SU-DHL-6 (cell line): Measurements from ENCODE around the gene YIPF3.
"Not testable (repeated sequence)": the region's sequence is repeated elsewhere in the genome, so short reads cannot be mapped to it uniquely, and the experiment has no call there.

Source experiments
- H2AFZ ChIP-seq: fragments of 200-600 bp; sonication (generic); 2 replicates; pipeline ENCODE4 v1.6.1; 2014; ENCODE audit warnings: low read depth, mild to moderate bottlenecking, moderate library complexity, mixed read lengths, antibody characterized with exemption, low read length; ENCODE audit not compliant: severe bottlenecking
- H3F3A ChIP-seq: fragments of 200-600 bp; shearing (Covaris generic); 2 replicates; pipeline ENCODE4 v1.6.0; 2016; ENCODE audit warnings: antibody characterized with exemption, mild to moderate bottlenecking; ENCODE audit not compliant: insufficient read depth
- H3K27ac ChIP-seq: fragments of 200-600 bp; sonication (generic); 2 replicates; pipeline ENCODE4 v1.5.1; 2016; ENCODE audit warnings: low read depth, mild to moderate bottlenecking, low read length, moderate library complexity, mixed read lengths
- H3K27me3 ChIP-seq: fragments of 200-600 bp; sonication (generic), shearing (Covaris generic); 2 replicates; pipeline ENCODE4 v1.6.0; 2014; ENCODE audit warnings: mild to moderate bottlenecking, low read length
- H3K36me3 ChIP-seq: fragments of 200-600 bp; sonication (generic); 2 replicates; pipeline ENCODE4 v1.6.1; 2014; ENCODE audit warnings: mild to moderate bottlenecking, low read length, mixed read lengths
- H3K4me2 ChIP-seq: fragments of 300-600, 200-600 bp; shearing (Covaris generic), sonication (generic); 2 replicates; pipeline ENCODE4 v1.6.0; 2014; ENCODE audit warnings: low read length, low read depth, mild to moderate bottlenecking; ENCODE audit not compliant: poor library complexity, severe bottlenecking
- H3K4me3 ChIP-seq: fragments of 200-600 bp; sonication (generic); 2 replicates; pipeline ENCODE4 v1.5.1; 2014; ENCODE audit warnings: antibody characterized with exemption, low read length, mild to moderate bottlenecking, mixed read lengths; ENCODE audit not compliant: insufficient read depth, poor library complexity, severe bottlenecking
- H3K79me2 ChIP-seq: fragments of 200-600 bp; sonication (generic); 2 replicates; pipeline ENCODE4 v1.6.1; 2014; ENCODE audit warnings: mild to moderate bottlenecking, low read length, moderate library complexity; ENCODE audit not compliant: insufficient read depth
- H3K9ac ChIP-seq: fragments of 200-600 bp; sonication (generic); 2 replicates; pipeline ENCODE4 v1.7.0; 2014; ENCODE audit warnings: mild to moderate bottlenecking, low read length
- H3K9me2 ChIP-seq: fragments of 200-600 bp; sonication (generic); replicated peaks from 2 replicates; pipeline ENCODE4 v1.6.1; 2014; ENCODE audit warnings: low read length; ENCODE audit not compliant: insufficient read depth
- H3K9me3 ChIP-seq: fragments of 200-600 bp; sonication (generic); 2 replicates; pipeline ENCODE4 v1.6.1; 2014; ENCODE audit warnings: low read length, mixed read lengths; ENCODE audit not compliant: insufficient read depth
- H4K20me1 ChIP-seq: fragments of 200-600 bp; sonication (generic); 2 replicates; pipeline ENCODE4 v1.6.1; 2014; ENCODE audit warnings: low read depth, mild to moderate bottlenecking, antibody characterized with exemption, low read length, moderate library complexity, mixed read lengths
- CTCF ChIP-seq: fragments of 200-600 bp; sonication (generic); IDR thresholded peaks from one replicate; pipeline ENCODE4 v1.5.1; 2017; ENCODE audit warnings: antibody characterized with exemption, mild to moderate bottlenecking, low read length, moderate library complexity; ENCODE audit not compliant: insufficient read depth, poor library complexity, severe bottlenecking
- EZH2phosphoT487 ChIP-seq: fragments of 200-600 bp; sonication (generic), shearing (Covaris generic); conservative IDR thresholded peaks from 2 replicates; pipeline ENCODE4 v1.6.1; 2018; ENCODE audit warnings: mild to moderate bottlenecking, antibody characterized with exemption, low read length, moderate library complexity, mixed read lengths

The YIPF3 gene

GRCh38 chr6:43499028-43499815 is 17.5 kb downstream of the YIPF3 start:
- Histone ChIP-seq H3K9ac (no peak overlapping the region), H3K36me3 (no peaks in the 10 kb centered on the region)

GRCh38 chr6:43498291-43498690 is 18.4 kb downstream of the YIPF3 start:
- not testable (repeated sequence) for H3K4me2 ChIP-seq, H3K9me3 ChIP-seq, H3K9me2 ChIP-seq, H3K27ac ChIP-seq, H3K4me3 ChIP-seq, H2AFZ ChIP-seq, H3F3A ChIP-seq, H3K36me3 ChIP-seq, H3K9ac ChIP-seq, H4K20me1 ChIP-seq, H3K79me2 ChIP-seq, H3K27me3 ChIP-seq

More at GRCh38 chr6:43499028-43499815, 17.5 kb downstream of the YIPF3 start:
- Histone ChIP-seq H3K4me3 (no peak overlapping the region), H3K27ac (no peak overlapping the region), H3K9me3 (no peaks in the 10 kb centered on the region), H3K4me2 (no peak overlapping the region), H3F3A (no peaks in the 10 kb centered on the region), H3K9me2 (no peaks in the 10 kb centered on the region), H4K20me1 (no peaks in the 10 kb centered on the region), H2AFZ (no peak overlapping the region), H3K27me3 (no peaks in the 10 kb centered on the region), H3K79me2 (no peaks in the 10 kb centered on the region)
- TF ChIP-seq CTCF = no peak
- no peak for TF ChIP-seq EZH2phosphoT487

GRCh38 chr6:43497689-43498088 is 19.0 kb downstream of the YIPF3 start:
- H4K20me1 ChIP-seq = no peaks in the 10 kb centered on the region
- H3K36me3 ChIP-seq = no peaks in the 10 kb centered on the region
- no peaks in the 10 kb centered on the region for H3K79me2 ChIP-seq
- no peaks in the 10 kb centered on the region for H3K9me2 ChIP-seq
- TF ChIP-seq CTCF (no peak), EZH2phosphoT487 (no peak)
- no peak overlapping the region for H3K9ac ChIP-seq
- H3K4me3 ChIP-seq = no peak overlapping the region
- no peaks in the 10 kb centered on the region for H3K9me3 ChIP-seq
- H3K27me3 ChIP-seq = no peaks in the 10 kb centered on the region
- no peak overlapping the region for H3K4me2 ChIP-seq
- H2AFZ ChIP-seq = no peak overlapping the region
- no peak overlapping the region for H3K27ac ChIP-seq
- H3F3A ChIP-seq = no peaks in the 10 kb centered on the region

- Histone ChIP-seq H4K20me1 (no peaks in the 10 kb centered on the region), H3K9me3 (no peaks in the 10 kb centered on the region), H3K9ac (no peak overlapping the region), H3K4me3 (no peak overlapping the region), H3K79me2 (no peaks in the 10 kb centered on the region), H3K4me2 (no peak overlapping the region), H3K9me2 (no peaks in the 10 kb centered on the region), H3K27me3 (no peaks in the 10 kb centered on the region), H3K27ac (no peak overlapping the region), H3K36me3 (no peaks in the 10 kb centered on the region), H3F3A (no peaks in the 10 kb centered on the region), H2AFZ (no peak overlapping the region)
- TF ChIP-seq EZH2phosphoT487 = no peak
- TF ChIP-seq CTCF = no peak
Measured at GRCh38 chr6:43497129-43497396, 19.7 kb downstream of the YIPF3 start.
